Upper lobe of left lung (tissue), 6 donors: Measurements from ENCODE around the gene WDR70. TPM values are rescaled to one million over a fixed set of nuclear protein-coding genes. Genes with fewer than 3 reads are reported as not detected.
A peak's percentile ranks its signal among the peaks of the same experiment; 100 is the strongest.
"Not testable (repeated sequence)": the region's sequence is repeated elsewhere in the genome, so short reads cannot be mapped to it uniquely, and the experiment has no call there.

Experiments used
- ATAC-seq, 2 donors: fragments of 200-7000 bp; cut with Tn5 transposase; one replicate each; pipeline ENCODE4 v1.9.1; 2022; ENCODE audit warnings: mild to moderate bottlenecking in 2 of 2, moderate library complexity in 2 of 2; ENCODE audit not compliant: low FRiP score in 2 of 2
- DNase-seq, 2 donors: peaks; one replicate each; pipeline ENCODE4 v3.0.0-alpha.2; 2019 to 2020
- H3K27ac ChIP-seq, 4 donors: fragments of 200-600 bp; sonication (generic); one replicate each; pipeline ENCODE4 v1.5.1; 2016 to 2019
- H3K27me3 ChIP-seq, 4 donors: fragments of 200-600 bp; sonication (generic); one replicate each; pipeline ENCODE4 v1.5.1; 2017 to 2019
- H3K36me3 ChIP-seq, 4 donors: fragments of 200-600 bp; sonication (generic); one replicate each; pipeline ENCODE4 v1.5.1; 2016 to 2019
- H3K4me1 ChIP-seq, 4 donors: fragments of 200-600 bp; sonication (generic); one replicate each; pipeline ENCODE4 v1.5.1; 2018 to 2019
- H3K4me3 ChIP-seq, 4 donors: fragments of 200-600 bp; sonication (generic); one replicate each; pipeline ENCODE4 v1.5.1; 2017 to 2019; ENCODE audit warnings: mild to moderate bottlenecking in 2 of 4, moderate library complexity in 1 of 4
- H3K9me3 ChIP-seq, 4 donors: fragments of 200-600 bp; sonication (generic); one replicate each; pipeline ENCODE4 v1.5.1; 2018 to 2019
- CTCF ChIP-seq, 6 experiments: fragments of 450-650 bp in 4 of 6; fragments of 200-600 bp in 2 of 6; sonication (generic) in 2 of 6; IDR thresholded peaks; one replicate each; pipeline ENCODE4 v1.5.1; 2016 to 2019; ENCODE audit warnings: antibody characterized with exemption in 6 of 6
- EP300 ChIP-seq, 4 donors: sonication (generic); formaldehyde crosslinking; IDR thresholded peaks; one replicate each; pipeline ENCODE4 v1.5.1; 2017; ENCODE audit warnings: antibody characterized with exemption in 4 of 4, control low read depth in 2 of 4
- POLR2A ChIP-seq, 4 donors: fragments of 450-650 bp; IDR thresholded peaks; one replicate each; pipeline ENCODE4 v1.5.1; 2016 to 2017; ENCODE audit warnings: antibody characterized with exemption in 4 of 4, mild to moderate bottlenecking in 2 of 4
- POLR2AphosphoS5 ChIP-seq, 2 donors: sonication (generic); formaldehyde crosslinking; IDR thresholded peaks; one replicate each; pipeline ENCODE4 v1.5.1; 2017; ENCODE audit warnings: antibody characterized with exemption in 2 of 2
- WGBS, 2 donors: methylation state at CpG; one replicate each; pipeline ENCODE4 v1.1.5; 2017 to 2018; 5-methylcytosine and 5-hydroxymethylcytosine counted together
- total RNA-seq, 6 donors: library from RNA; depleted of rRNA in 4 of 6; stranded (reverse); fragments of >200 nt in 4 of 6; gene quantifications; one replicate each; pipeline versions ENCODE4 v1.1.0 to v1.2.1, GENCODE V29; 2016 to 2021
- donor health status: DM: no; HTN: no; CAD: no; lungs with moderate emphysema.
- donor health status: DM: no; HTN: yes; CAD: no; lungs with severe emphysema.

Gene WDR70
- total RNA-seq, 6 donors from 2014 or later = 20.7 to 75.4 (median 27.9) TPM

DNA sequence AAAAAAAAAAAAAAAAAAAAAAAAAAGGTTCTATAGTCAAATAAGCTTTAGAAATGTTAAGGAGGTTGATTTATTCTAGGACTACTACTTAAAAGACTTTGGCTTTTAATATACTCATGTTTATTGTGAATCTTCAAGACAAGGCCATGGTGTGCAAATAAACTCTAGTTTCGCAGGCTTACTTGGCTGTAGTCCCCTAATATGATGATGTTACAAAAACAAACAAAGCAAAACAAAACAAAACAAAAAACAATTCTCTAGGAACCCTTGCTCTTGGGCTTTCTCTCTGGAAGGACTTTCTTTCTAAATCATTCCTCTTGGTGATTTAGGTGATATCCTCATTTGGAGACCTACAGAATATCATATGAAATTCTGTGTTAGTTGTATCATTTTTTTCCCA lies 288.7 kb downstream of the WDR70 start:
- no peak for ATAC-seq
- Histone ChIP-seq H3K36me3 (no peaks in the 10 kb centered on the region), H3K4me3 (no peak overlapping the region), H3K27ac (no peak overlapping the region), H3K9me3 (no peaks in the 10 kb centered on the region), H3K4me1 (peaks cover 0 to 20% (median 13%) of the 10 kb centered on the region in 4 donors), H3K27me3 (no peaks in the 10 kb centered on the region)
- DNase-seq = no peak
- WGBS, 2 donors = 77 to 79% methylated on average over 1 of the region's 1 CpG
- TF ChIP-seq CTCF (IDR thresholded peaks at IDR 0.05) (no peak), POLR2A (IDR thresholded peaks at IDR 0.05) (no peak), POLR2AphosphoS5 (IDR thresholded peaks at IDR 0.05) (no peak), EP300 (IDR thresholded peaks at IDR 0.05) (no peak)

GRCh38 chr5:37668524-37669047 lies 289.5 kb downstream of the WDR70 start:
- Histone ChIP-seq H3K4me3 (no peak overlapping the region), H3K27me3 (no peaks in the 10 kb centered on the region), H3K9me3 (no peaks in the 10 kb centered on the region), H3K36me3 (no peaks in the 10 kb centered on the region), H3K4me1 (peaks cover 0 to 20% (median 13%) of the 10 kb centered on the region in 4 donors), H3K27ac (peak overlapping the region in 1 of 4 donors; percentile 32)
- ATAC-seq = peak; percentile 91
- 41 to 63% methylated on average over 2 of the region's 2 CpGs for WGBS, 2 donors
- TF ChIP-seq POLR2AphosphoS5 (IDR thresholded peaks at IDR 0.05) (no peak), EP300 (IDR thresholded peaks at IDR 0.05) (peak in 1 of 4 donors; percentile 9)
- DNase-seq = peak in 1 of 2 donors; percentile 76

DNA sequence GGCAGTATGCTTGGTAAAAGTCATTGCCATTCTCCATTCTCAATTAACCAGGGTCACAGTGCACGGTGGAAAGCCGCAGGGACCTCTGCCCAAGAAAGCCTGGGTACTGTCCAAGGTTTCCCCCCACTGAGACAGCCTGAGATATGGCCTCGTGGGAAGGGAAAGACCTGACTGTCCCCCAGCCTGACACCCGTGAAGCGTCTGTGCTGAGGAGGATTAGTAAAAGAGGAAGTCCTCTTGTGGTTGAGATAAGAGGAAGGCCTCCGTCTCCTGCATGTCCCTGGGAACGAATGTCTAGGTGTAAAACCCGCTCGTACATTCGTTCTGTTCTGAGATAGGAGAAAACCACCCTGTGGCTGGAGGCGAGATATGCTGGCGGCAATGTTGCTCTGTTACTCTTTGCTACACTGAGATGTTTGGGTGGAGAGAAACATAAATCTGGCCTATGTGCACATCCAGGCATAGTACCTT lies 293.0 kb downstream of the WDR70 start:
- not testable (repeated sequence) for ATAC-seq, H3K4me3 ChIP-seq, H3K36me3 ChIP-seq, H3K9me3 ChIP-seq, DNase-seq, H3K27me3 ChIP-seq, H3K27ac ChIP-seq, H3K4me1 ChIP-seq
- 40 to 47% methylated on average over 12 of the region's 12 CpGs for WGBS, 2 donors

GRCh38 chr5:37674361-37674760 lies 295.2 kb downstream of the WDR70 start:
- WGBS, 2 donors = 96% methylated on average over 6 of the region's 6 CpGs
- H3K4me1 ChIP-seq, H3K36me3 ChIP-seq, H3K4me3 ChIP-seq, ATAC-seq, H3K27me3 ChIP-seq, H3K27ac ChIP-seq, DNase-seq, H3K9me3 ChIP-seq: not testable (repeated sequence)

GRCh38 chr5:37679326-37679725 lies 300.2 kb downstream of the WDR70 start:
- not testable (repeated sequence) for DNase-seq, H3K27me3 ChIP-seq, ATAC-seq, H3K4me3 ChIP-seq, H3K36me3 ChIP-seq, H3K4me1 ChIP-seq, H3K9me3 ChIP-seq, H3K27ac ChIP-seq
- 92 to 100% methylated on average over 3 to 7 of the region's 8 CpGs for WGBS, 2 donors

DNA sequence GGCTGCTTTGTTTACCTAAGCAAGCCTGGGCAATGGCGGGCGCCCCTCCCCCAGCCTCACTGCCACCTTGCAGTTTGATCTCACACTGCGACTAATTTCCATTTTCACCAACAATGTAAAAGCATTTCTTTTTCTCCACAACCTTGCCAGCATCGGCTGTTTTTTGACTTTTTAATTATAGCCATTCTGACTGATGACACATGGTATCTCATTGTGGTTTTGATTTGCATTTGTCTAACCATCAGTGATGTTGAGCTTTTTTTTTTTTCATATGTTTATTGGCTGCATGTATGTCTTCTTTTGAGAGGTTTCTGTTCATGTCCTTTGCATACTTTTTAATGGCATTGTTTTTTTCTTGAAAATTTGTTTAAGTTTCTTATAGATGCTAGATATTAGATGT lies 300.8 kb downstream of the WDR70 start:
- H3K4me1 ChIP-seq, H3K4me3 ChIP-seq, H3K27me3 ChIP-seq, DNase-seq, H3K9me3 ChIP-seq, H3K27ac ChIP-seq, H3K36me3 ChIP-seq, ATAC-seq: not testable (repeated sequence)
- WGBS, 2 donors = 97% methylated on average over 4 of the region's 4 CpGs

- Histone ChIP-seq H3K4me1 (no peaks in the 10 kb centered on the region), H3K4me3 (no peak overlapping the region), H3K27ac (no peak overlapping the region), H3K27me3 (no peaks in the 10 kb centered on the region), H3K36me3 (no peaks in the 10 kb centered on the region), H3K9me3 (no peaks in the 10 kb centered on the region)
- no peak for TF ChIP-seq POLR2A (IDR thresholded peaks at IDR 0.05)
- no peak for TF ChIP-seq EP300 (IDR thresholded peaks at IDR 0.05)
- TF ChIP-seq POLR2AphosphoS5 (IDR thresholded peaks at IDR 0.05) = no peak
- TF ChIP-seq CTCF (IDR thresholded peaks at IDR 0.05) = no peak
- ATAC-seq (no peak), DNase-seq (no peak)
- 94 to 96% methylated on average over 1 of the region's 1 CpG for WGBS, 2 donors
Measured at GRCh38 chr5:37683072-37683471, 304.0 kb downstream of the WDR70 start.
